SK-N-SH (cell line): Measurements from ENCODE around the gene CDH2. TPM values are rescaled to one million over a fixed set of nuclear protein-coding genes. Genes with fewer than 3 reads are reported as not detected.

Experiments used
- CTCF ChIA-PET: fragments of 300-600, 350-600 bp; formaldehyde crosslinking; extraction: SDS; loops from one replicate; lab custom pipeline; 2021; lab: Yijun Ruan, JAX
- POLR2A ChIA-PET: fragments of 350-600 bp; sonication (Branson Sonifier 250); formaldehyde crosslinking; extraction: SDS; loops from one replicate; lab custom pipeline; 2020; ENCODE audit warnings: antibody characterized with exemption, inconsistent platforms; lab: Yijun Ruan, JAX
- DNase-seq: peaks from one replicate; pipeline ENCODE4 v3.0.0; 2012
- H2AFZ ChIP-seq: fragments of 200-600 bp; sonication (generic); 2 replicates; pipeline ENCODE4 v1.8.1; 2016; ENCODE audit warnings: antibody characterized with exemption, mild to moderate bottlenecking, low read depth
- H3F3A ChIP-seq: fragments of 200-600 bp; sonication (generic); replicated peaks from 2 replicates; pipeline ENCODE3; 2016; ENCODE audit warnings: antibody characterized with exemption, mild to moderate bottlenecking; ENCODE audit not compliant: insufficient read depth
- H3K27ac ChIP-seq, 2 experiments: fragments of 200-500 bp in 1 of 2; fragments of 200-600 bp in 1 of 2; sonication (Bioruptor generic) in 1 of 2; sonication (generic), shearing (Covaris generic) in 1 of 2; 2 replicates each; pipeline versions ENCODE4 v1.5.1 to v1.6.1; 2014 to 2016; ENCODE audit warnings: low read depth in 2 of 2, inconsistent platforms in 1 of 2, low read length in 1 of 2, mild to moderate bottlenecking in 1 of 2, mixed read lengths in 1 of 2
- H3K27me3 ChIP-seq: fragments of 200-600 bp; sonication (generic), shearing (Covaris generic); 2 replicates; pipeline ENCODE4 v1.6.1; 2016; ENCODE audit warnings: mixed run types; ENCODE audit not compliant: insufficient read depth
- H3K36me3 ChIP-seq, 2 experiments: fragments of 200-500 bp in 1 of 2; fragments of 200-600 bp in 1 of 2; sonication (Bioruptor generic) in 1 of 2; sonication (generic) in 1 of 2; replicated peaks in 1 of 2; 2 replicates each; pipeline versions ENCODE3 to v1.5.1; 2014 to 2016; ENCODE audit warnings: low read length in 1 of 2, mild to moderate bottlenecking in 1 of 2; ENCODE audit not compliant: insufficient read depth in 2 of 2, control insufficient read depth in 1 of 2
- H3K4me1 ChIP-seq, 2 experiments: fragments of 200-500 bp in 1 of 2; fragments of 200-600 bp in 1 of 2; sonication (Bioruptor generic) in 1 of 2; sonication (generic), shearing (Covaris generic) in 1 of 2; 2 replicates each; pipeline versions ENCODE4 v1.5.1 to v1.6.1; 2014 to 2016; ENCODE audit warnings: low read depth in 1 of 2, low read length in 1 of 2, mixed run types in 1 of 2; ENCODE audit not compliant: insufficient read depth in 2 of 2, control insufficient read depth in 1 of 2
- H3K4me2 ChIP-seq: fragments of 200-600 bp; sonication (generic), shearing (Covaris generic); 2 replicates; pipeline ENCODE4 v1.6.1; 2017; ENCODE audit warnings: mixed run types
- H3K4me3 ChIP-seq, 2 experiments: fragments of 200-500 bp in 1 of 2; fragments of 200-600 bp in 1 of 2; sonication (Bioruptor generic) in 1 of 2; sonication (generic), shearing (Covaris generic) in 1 of 2; 2 replicates each; pipeline versions ENCODE4 v1.5.1 to v1.8.1; 2014 to 2016; ENCODE audit warnings: low read depth in 2 of 2, inconsistent platforms in 1 of 2, low read length in 1 of 2, mild to moderate bottlenecking in 1 of 2, mixed read lengths in 1 of 2, moderate library complexity in 1 of 2
- H3K79me2 ChIP-seq: fragments of 200-600 bp; sonication (generic); 2 replicates; pipeline ENCODE4 v1.8.1; 2017; ENCODE audit warnings: mild to moderate bottlenecking; ENCODE audit not compliant: insufficient read depth
- H3K9ac ChIP-seq: fragments of 200-600 bp; sonication (generic); 2 replicates; pipeline ENCODE4 v1.6.1; 2017; ENCODE audit warnings: mixed run types
- H3K9me2 ChIP-seq: fragments of 200-600 bp; sonication (generic); 2 replicates; pipeline ENCODE4 v1.6.1; 2017; ENCODE audit warnings: mixed run types
- H3K9me3 ChIP-seq: fragments of 200-600 bp; sonication (generic); 2 replicates; pipeline ENCODE4 v1.6.1; 2017; ENCODE audit warnings: mixed run types, mild to moderate bottlenecking, moderate library complexity
- H4K20me1 ChIP-seq: fragments of 200-600 bp; sonication (generic); 2 replicates; pipeline ENCODE4 v1.6.1; 2017; ENCODE audit warnings: mild to moderate bottlenecking, mixed run types; ENCODE audit not compliant: insufficient read depth
- ELF1 ChIP-seq: IDR thresholded peaks from 2 replicates; pipeline ENCODE4 v1.4.0; 2012
- EP300 ChIP-seq, 2 experiments: IDR thresholded peaks; 2 replicates each; pipeline versions ENCODE4 v1.4.0 to v1.6.1; 2012; ENCODE audit warnings: borderline replicate concordance in 1 of 2, low read depth in 1 of 2, low read length in 1 of 2
- EZH2phosphoT487 ChIP-seq: fragments of 200-600 bp; sonication (generic); IDR thresholded peaks from 2 replicates; pipeline ENCODE4 v1.6.1; 2017; ENCODE audit warnings: low read depth, mixed run types, mild to moderate bottlenecking, antibody characterized with exemption, moderate library complexity, borderline replicate concordance
- FOSL2 ChIP-seq: IDR thresholded peaks from 2 replicates; pipeline ENCODE4 v1.4.0; 2012; ENCODE audit warnings: low read depth, mild to moderate bottlenecking, moderate library complexity, borderline replicate concordance
- FOXJ3 ChIP-seq: sonication (generic); formaldehyde crosslinking; IDR thresholded peaks from 2 replicates; pipeline ENCODE4 v1.5.1; 2020; ENCODE audit warnings: mild to moderate bottlenecking, missing genetic modification reagents
- GABPA ChIP-seq: IDR thresholded peaks from 2 replicates; pipeline ENCODE4 v1.4.0; 2012; ENCODE audit warnings: low read depth, mild to moderate bottlenecking
- MEF2A ChIP-seq: IDR thresholded peaks from 2 replicates; pipeline ENCODE4 v1.4.0; 2012; ENCODE audit warnings: low read depth, borderline replicate concordance
- NRF1 ChIP-seq: IDR thresholded peaks from 2 replicates; pipeline ENCODE4 v1.6.1; 2012; ENCODE audit warnings: low read depth, mild to moderate bottlenecking, low read length
- RCOR1 ChIP-seq: fragments of 150-350 bp; IDR thresholded peaks from 2 replicates; pipeline ENCODE4 v1.6.1; 2017; ENCODE audit warnings: antibody characterized with exemption, low read length
- RFX5 ChIP-seq: IDR thresholded peaks from 2 replicates; pipeline ENCODE4 v1.6.1; 2012; ENCODE audit warnings: mild to moderate bottlenecking, improper control_type of control experiment, low read length
- RXRA ChIP-seq: IDR thresholded peaks from 2 replicates; pipeline ENCODE4 v1.4.0; 2012; ENCODE audit warnings: low read depth, mild to moderate bottlenecking, borderline replicate concordance
- SIN3A ChIP-seq: IDR thresholded peaks from 2 replicates; pipeline ENCODE4 v1.6.1; 2012; ENCODE audit warnings: low read depth, mild to moderate bottlenecking, low read length, moderate library complexity, borderline replicate concordance
- SMC3 ChIP-seq: IDR thresholded peaks from 2 replicates; pipeline ENCODE4 v1.6.1; 2012; ENCODE audit warnings: low read depth, low read length, improper control_type of control experiment
- TAF1 ChIP-seq: IDR thresholded peaks from 2 replicates; pipeline ENCODE4 v1.6.1; 2012; ENCODE audit warnings: low read depth, mild to moderate bottlenecking, low read length, moderate library complexity, borderline replicate concordance
- TCF12 ChIP-seq: IDR thresholded peaks from 2 replicates; pipeline ENCODE4 v1.4.0; 2012
- TEAD4 ChIP-seq: IDR thresholded peaks from 2 replicates; pipeline ENCODE4 v1.4.0; 2012; ENCODE audit warnings: mild to moderate bottlenecking, borderline replicate concordance; ENCODE audit not compliant: insufficient read depth
- YY1 ChIP-seq: IDR thresholded peaks from 2 replicates; pipeline ENCODE4 v1.4.0; 2012; ENCODE audit warnings: low read depth, mild to moderate bottlenecking
- WGBS: methylation state at CpG from one replicate; pipeline ENCODE4 v1.1.6; 2017; ENCODE audit warnings: low lambda C conversion rate; 5-methylcytosine and 5-hydroxymethylcytosine counted together
- polyA plus RNA-seq, 3 experiments: library from polyadenylated mRNA; depleted of rRNA; stranded (reverse); fragments of >200 nt; gene quantifications; 2 replicates each; pipeline ENCODE4 v1.2.3, GENCODE V29; 2012
- TF ChIP-seq, protein P1 (sequence below): IDR thresholded peaks from 2 replicates; pipeline ENCODE4 v1.4.0; 2012; ENCODE audit warnings: low read depth, borderline replicate concordance
- TF ChIP-seq, protein P2 (sequence below): IDR thresholded peaks from 2 replicates; pipeline ENCODE4 v1.4.0; 2012; ENCODE audit warnings: low read depth
- TF ChIP-seq, protein P3 (sequence below): IDR thresholded peaks from 2 replicates; pipeline ENCODE4 v1.6.1; 2012; ENCODE audit warnings: mild to moderate bottlenecking, low read depth, low read length, moderate library complexity
- TF ChIP-seq, protein P4 (sequence below): fragments of 150-350 bp; IDR thresholded peaks from 2 replicates; pipeline ENCODE4 v1.6.1; 2017; ENCODE audit warnings: antibody characterized with exemption, low read length, low read depth, borderline replicate concordance
- TF ChIP-seq, protein P5 (sequence below): IDR thresholded peaks from 2 replicates; pipeline ENCODE4; 2012

The CDH2 gene
- polyA plus RNA-seq, 1 of the 3 experiments (the other 2 are of a cell fraction): 146 TPM

DNA sequence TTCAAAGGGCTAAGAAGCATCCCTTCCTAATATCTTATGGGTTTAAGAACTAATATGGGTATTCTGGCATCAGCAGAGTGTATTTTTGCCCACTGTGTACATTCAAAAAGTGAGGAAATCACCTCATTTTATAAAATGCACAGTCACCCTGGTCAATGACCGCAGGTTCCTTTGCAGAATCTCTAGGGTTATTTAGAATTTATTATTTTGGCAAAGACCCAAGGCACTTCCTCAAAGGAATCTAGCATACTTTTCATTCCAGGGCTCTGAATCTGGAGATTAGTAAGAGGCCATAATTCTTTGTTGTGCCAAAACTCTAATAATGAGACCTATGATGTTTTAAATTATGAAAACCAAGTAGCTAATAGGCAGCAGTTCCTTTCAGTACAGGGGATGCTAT, 27.2 kb upstream of the CDH2 start (continued):
- TF ChIP-seq, protein P1, sequence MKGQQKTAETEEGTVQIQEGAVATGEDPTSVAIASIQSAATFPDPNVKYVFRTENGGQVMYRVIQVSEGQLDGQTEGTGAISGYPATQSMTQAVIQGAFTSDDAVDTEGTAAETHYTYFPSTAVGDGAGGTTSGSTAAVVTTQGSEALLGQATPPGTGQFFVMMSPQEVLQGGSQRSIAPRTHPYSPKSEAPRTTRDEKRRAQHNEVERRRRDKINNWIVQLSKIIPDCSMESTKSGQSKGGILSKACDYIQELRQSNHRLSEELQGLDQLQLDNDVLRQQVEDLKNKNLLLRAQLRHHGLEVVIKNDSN: no peak
- peak; percentile 92 for TF ChIP-seq TEAD4
- peak; percentile 84 for TF ChIP-seq TCF12
- TF ChIP-seq RXRA: peak; percentile 86; the same call in 1 of the 2 replicates
- TF ChIP-seq NRF1: no peak
- TF ChIP-seq, protein P2, sequence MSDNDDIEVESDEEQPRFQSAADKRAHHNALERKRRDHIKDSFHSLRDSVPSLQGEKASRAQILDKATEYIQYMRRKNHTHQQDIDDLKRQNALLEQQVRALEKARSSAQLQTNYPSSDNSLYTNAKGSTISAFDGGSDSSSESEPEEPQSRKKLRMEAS: no peak
- no peak for TF ChIP-seq YY1
- TF ChIP-seq EP300 (IDR thresholded peaks at IDR 0.05; ENCODE audit: borderline replicate concordance in 1 of 2, low read depth in 1 of 2, low read length in 1 of 2): peak in 1 of 2 experiments; percentile 85; a peak in 2 of 4 replicates
- TF ChIP-seq RFX5: no peak
- TF ChIP-seq RCOR1: no peak

DNA sequence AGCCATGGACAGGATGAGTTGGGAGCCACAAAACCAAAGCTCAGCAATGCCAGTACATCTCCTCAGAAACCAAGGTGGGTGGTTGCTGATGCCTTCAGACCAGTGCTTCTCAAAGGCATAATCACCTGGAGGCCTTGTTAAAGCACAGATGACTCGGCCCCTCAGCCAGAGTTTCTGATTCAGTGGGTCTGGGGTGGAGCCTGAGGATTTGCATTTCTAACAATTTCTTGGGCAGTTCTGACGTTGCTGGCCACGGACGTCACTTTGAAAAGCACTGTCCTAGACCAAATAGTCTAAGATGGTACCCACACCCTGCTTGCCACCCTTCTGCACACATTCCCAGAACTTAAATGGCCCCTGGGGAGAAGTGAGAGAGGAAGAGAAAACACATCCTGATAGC, 24.1 kb upstream of the CDH2 start:
- WGBS: 100% methylated on average over 3 of the region's 4 CpGs
- no peak for DNase-seq
- Histone ChIP-seq H3K4me2 (no peak overlapping the region), H4K20me1 (no peaks in the 10 kb centered on the region), H3K9me3 (no peaks in the 10 kb centered on the region), H2AFZ (no peak overlapping the region), H3K27me3 (no peaks in the 10 kb centered on the region), H3K27ac (no peak overlapping the region), H3K36me3 (no peaks in the 10 kb centered on the region), H3K79me2 (no peaks in the 10 kb centered on the region), H3K4me1 (peaks cover 0 to 4% of the 10 kb centered on the region in 2 experiments; a peak in 2 of 4 replicates), H3K9me2 (no peaks in the 10 kb centered on the region), H3K4me3 (no peak overlapping the region), H3K9ac (no peak overlapping the region), H3F3A (no peaks in the 10 kb centered on the region)
- ChIA-PET CTCF (interaction anchor here (0.7 kb wide), 1 partner anchor 23 kb away, joined by 3 read pairs; no protein-coding TSS in a partner anchor), POLR2A (no interaction called here)
- TF ChIP-seq RCOR1 (no peak), YY1 (no peak), FOXJ3 (no peak), FOSL2 (no peak), SIN3A (no peak), RXRA (no peak), TAF1 (no peak), EP300 (IDR thresholded peaks at IDR 0.05; ENCODE audit: borderline replicate concordance in 1 of 2, low read depth in 1 of 2, low read length in 1 of 2) (no peak), SMC3 (no peak), GABPA (no peak), ELF1 (no peak), EZH2phosphoT487 (no peak), MEF2A (no peak)
- TF ChIP-seq, protein P3, sequence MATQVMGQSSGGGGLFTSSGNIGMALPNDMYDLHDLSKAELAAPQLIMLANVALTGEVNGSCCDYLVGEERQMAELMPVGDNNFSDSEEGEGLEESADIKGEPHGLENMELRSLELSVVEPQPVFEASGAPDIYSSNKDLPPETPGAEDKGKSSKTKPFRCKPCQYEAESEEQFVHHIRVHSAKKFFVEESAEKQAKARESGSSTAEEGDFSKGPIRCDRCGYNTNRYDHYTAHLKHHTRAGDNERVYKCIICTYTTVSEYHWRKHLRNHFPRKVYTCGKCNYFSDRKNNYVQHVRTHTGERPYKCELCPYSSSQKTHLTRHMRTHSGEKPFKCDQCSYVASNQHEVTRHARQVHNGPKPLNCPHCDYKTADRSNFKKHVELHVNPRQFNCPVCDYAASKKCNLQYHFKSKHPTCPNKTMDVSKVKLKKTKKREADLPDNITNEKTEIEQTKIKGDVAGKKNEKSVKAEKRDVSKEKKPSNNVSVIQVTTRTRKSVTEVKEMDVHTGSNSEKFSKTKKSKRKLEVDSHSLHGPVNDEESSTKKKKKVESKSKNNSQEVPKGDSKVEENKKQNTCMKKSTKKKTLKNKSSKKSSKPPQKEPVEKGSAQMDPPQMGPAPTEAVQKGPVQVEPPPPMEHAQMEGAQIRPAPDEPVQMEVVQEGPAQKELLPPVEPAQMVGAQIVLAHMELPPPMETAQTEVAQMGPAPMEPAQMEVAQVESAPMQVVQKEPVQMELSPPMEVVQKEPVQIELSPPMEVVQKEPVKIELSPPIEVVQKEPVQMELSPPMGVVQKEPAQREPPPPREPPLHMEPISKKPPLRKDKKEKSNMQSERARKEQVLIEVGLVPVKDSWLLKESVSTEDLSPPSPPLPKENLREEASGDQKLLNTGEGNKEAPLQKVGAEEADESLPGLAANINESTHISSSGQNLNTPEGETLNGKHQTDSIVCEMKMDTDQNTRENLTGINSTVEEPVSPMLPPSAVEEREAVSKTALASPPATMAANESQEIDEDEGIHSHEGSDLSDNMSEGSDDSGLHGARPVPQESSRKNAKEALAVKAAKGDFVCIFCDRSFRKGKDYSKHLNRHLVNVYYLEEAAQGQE: no peak
- TF ChIP-seq, protein P4, sequence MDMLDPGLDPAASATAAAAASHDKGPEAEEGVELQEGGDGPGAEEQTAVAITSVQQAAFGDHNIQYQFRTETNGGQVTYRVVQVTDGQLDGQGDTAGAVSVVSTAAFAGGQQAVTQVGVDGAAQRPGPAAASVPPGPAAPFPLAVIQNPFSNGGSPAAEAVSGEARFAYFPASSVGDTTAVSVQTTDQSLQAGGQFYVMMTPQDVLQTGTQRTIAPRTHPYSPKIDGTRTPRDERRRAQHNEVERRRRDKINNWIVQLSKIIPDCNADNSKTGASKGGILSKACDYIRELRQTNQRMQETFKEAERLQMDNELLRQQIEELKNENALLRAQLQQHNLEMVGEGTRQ: no peak
- TF ChIP-seq, protein P5, sequence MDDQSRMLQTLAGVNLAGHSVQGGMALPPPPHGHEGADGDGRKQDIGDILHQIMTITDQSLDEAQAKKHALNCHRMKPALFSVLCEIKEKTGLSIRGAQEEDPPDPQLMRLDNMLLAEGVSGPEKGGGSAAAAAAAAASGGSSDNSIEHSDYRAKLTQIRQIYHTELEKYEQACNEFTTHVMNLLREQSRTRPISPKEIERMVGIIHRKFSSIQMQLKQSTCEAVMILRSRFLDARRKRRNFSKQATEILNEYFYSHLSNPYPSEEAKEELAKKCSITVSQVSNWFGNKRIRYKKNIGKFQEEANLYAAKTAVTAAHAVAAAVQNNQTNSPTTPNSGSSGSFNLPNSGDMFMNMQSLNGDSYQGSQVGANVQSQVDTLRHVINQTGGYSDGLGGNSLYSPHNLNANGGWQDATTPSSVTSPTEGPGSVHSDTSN: no peak
